Mesenchymal stem cell (in vitro differentiated cells and primary cell): Measurements from ENCODE around the gene DLG4.
"Not testable (repeated sequence)": the region's sequence is repeated elsewhere in the genome, so short reads cannot be mapped to it uniquely, and the experiment has no call there.

Source experiments
- DNase-seq: peaks from one replicate; pipeline ENCODE4 v3.0.0-alpha.2; 2013
- H2AFZ ChIP-seq: one replicate; pipeline ENCODE4 v1.6.1; 2013; ENCODE audit warnings: low read depth, mild to moderate bottlenecking, control low read depth, inconsistent platforms, low read length, moderate library complexity
- H2AK5ac ChIP-seq: 2 replicates; pipeline ENCODE4 v1.6.1; 2013; ENCODE audit warnings: low read length, moderate library complexity, mild to moderate bottlenecking, inconsistent platforms; ENCODE audit not compliant: severe bottlenecking
- H2BK120ac ChIP-seq: one replicate; pipeline ENCODE4 v1.6.1; 2013; ENCODE audit warnings: low read depth, mild to moderate bottlenecking, inconsistent platforms, low read length, moderate library complexity
- H2BK12ac ChIP-seq, 2 experiments: one replicate each; pipeline ENCODE4 v1.6.1; 2013; ENCODE audit warnings: inconsistent platforms in 2 of 2, low read length in 2 of 2, mild to moderate bottlenecking in 2 of 2, moderate library complexity in 2 of 2, control low read depth in 1 of 2
- H2BK15ac ChIP-seq: one replicate; pipeline ENCODE4 v1.6.1; 2013; ENCODE audit warnings: mild to moderate bottlenecking, low read depth, inconsistent platforms; ENCODE audit not compliant: poor library complexity, severe bottlenecking
- H2BK5ac ChIP-seq: 2 replicates; pipeline ENCODE4 v1.6.1; 2013; ENCODE audit warnings: low read depth, mild to moderate bottlenecking, low read length, control low read depth, inconsistent platforms; ENCODE audit not compliant: poor library complexity, severe bottlenecking
- H3K14ac ChIP-seq, 2 experiments: one replicate each; pipeline ENCODE4 v1.6.1; 2013; ENCODE audit warnings: inconsistent platforms in 2 of 2, low read length in 2 of 2, control low read depth in 1 of 2, mild to moderate bottlenecking in 1 of 2, moderate library complexity in 1 of 2
- H3K18ac ChIP-seq, 2 experiments: one replicate each; pipeline ENCODE4 v1.6.1; 2013; ENCODE audit warnings: inconsistent platforms in 2 of 2, low read length in 2 of 2, control low read depth in 1 of 2, low read depth in 1 of 2, mild to moderate bottlenecking in 1 of 2
- H3K23ac ChIP-seq, 2 experiments: one replicate each; pipeline ENCODE4 v1.6.1; 2013; ENCODE audit warnings: inconsistent platforms in 2 of 2, low read length in 2 of 2, mild to moderate bottlenecking in 2 of 2, moderate library complexity in 2 of 2, control low read depth in 1 of 2
- H3K27ac ChIP-seq: 2 replicates; pipeline ENCODE4 v1.5.1; 2013; ENCODE audit warnings: mild to moderate bottlenecking, moderate library complexity, low read length, control low read depth, inconsistent platforms; ENCODE audit not compliant: poor library complexity, severe bottlenecking
- H3K27me3 ChIP-seq, 2 experiments: 2 replicates each; pipeline versions ENCODE4 v1.6.1 to v1.7.0; 2013; ENCODE audit warnings: low read length in 2 of 2, mild to moderate bottlenecking in 2 of 2, moderate library complexity in 2 of 2, control low read depth in 1 of 2, inconsistent platforms in 1 of 2; ENCODE audit not compliant: control insufficient read depth in 1 of 2, insufficient read depth in 1 of 2
- H3K36me3 ChIP-seq, 2 experiments: 2 replicates each; pipeline versions ENCODE4 v1.6.1 to v1.7.0; 2013; ENCODE audit warnings: low read length in 2 of 2, control low read depth in 1 of 2, inconsistent platforms in 1 of 2, low read depth in 1 of 2, mild to moderate bottlenecking in 1 of 2; ENCODE audit not compliant: insufficient read depth in 2 of 2, control insufficient read depth in 1 of 2
- H3K4ac ChIP-seq, 2 experiments: one replicate each; pipeline ENCODE4 v1.6.1; 2013; ENCODE audit warnings: inconsistent platforms in 2 of 2, low read length in 2 of 2, mild to moderate bottlenecking in 2 of 2, moderate library complexity in 2 of 2, control low read depth in 1 of 2, low read depth in 1 of 2
- H3K4me1 ChIP-seq: 2 replicates; pipeline ENCODE4 v1.6.1; 2013; ENCODE audit warnings: low read depth, low read length, control low read depth; ENCODE audit not compliant: control insufficient read depth, insufficient read depth
- H3K4me2 ChIP-seq: 2 replicates; pipeline ENCODE4 v1.6.1; 2013; ENCODE audit warnings: low read length, mild to moderate bottlenecking, inconsistent platforms; ENCODE audit not compliant: poor library complexity, severe bottlenecking
- H3K4me3 ChIP-seq, 2 experiments: 2 replicates each; pipeline versions ENCODE4 v1.5.1 to v1.7.0; 2013; ENCODE audit warnings: low read length in 2 of 2, mild to moderate bottlenecking in 2 of 2, control low read depth in 1 of 2, low read depth in 1 of 2; ENCODE audit not compliant: insufficient read depth in 1 of 2
- H3K79me1 ChIP-seq: replicated peaks from 2 replicates; pipeline ENCODE4 v1.6.1; 2013; ENCODE audit warnings: mild to moderate bottlenecking, control low read depth, low read length, inconsistent platforms; ENCODE audit not compliant: poor library complexity, severe bottlenecking
- H3K9ac ChIP-seq: 2 replicates; pipeline ENCODE4 v1.7.0; 2013; ENCODE audit warnings: mild to moderate bottlenecking, low read length, moderate library complexity
- H3K9me3 ChIP-seq: 2 replicates; pipeline ENCODE4 v1.7.0; 2013; ENCODE audit warnings: mild to moderate bottlenecking, low read length; ENCODE audit not compliant: control insufficient read depth
- H4K8ac ChIP-seq: one replicate; pipeline ENCODE4 v1.6.1; 2013; ENCODE audit warnings: inconsistent platforms, mild to moderate bottlenecking, low read length, moderate library complexity
- H4K91ac ChIP-seq: one replicate; pipeline ENCODE4 v1.6.1; 2013; ENCODE audit warnings: mild to moderate bottlenecking, low read length, inconsistent platforms
- WGBS: methylation state at CpG from one replicate; pipeline ENCODE4 v1.1.7; 2013; ENCODE audit warnings: mixed read lengths; 5-methylcytosine and 5-hydroxymethylcytosine counted together

The DLG4 gene

DNA sequence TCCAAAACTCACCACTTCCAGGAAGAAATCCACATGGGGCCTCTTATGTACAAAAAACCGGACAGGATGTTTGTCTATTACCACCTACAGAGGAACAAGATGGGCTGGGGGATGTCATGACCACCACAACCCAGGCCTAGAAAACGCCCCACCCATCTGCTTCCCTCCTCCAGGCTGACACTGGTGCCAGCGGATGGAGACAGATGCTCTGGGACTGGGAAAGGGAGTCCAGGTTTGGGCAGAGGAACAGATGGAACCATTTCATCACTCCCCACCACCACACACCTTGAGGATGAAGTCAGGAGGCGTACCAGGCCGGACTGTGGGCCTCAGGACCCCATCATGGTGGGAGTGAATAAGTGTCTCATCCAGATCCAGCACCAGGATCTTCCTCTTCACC is 27.1 kb upstream of the DLG4 start:
- Histone ChIP-seq H3K27me3 (no peaks in the 10 kb centered on the region), H3K4me2 (no peak overlapping the region), H3K4me3 (no peak overlapping the region), H2BK120ac (no peak overlapping the region), H3K36me3 (peaks cover 23 to 30% of the 10 kb centered on the region in 2 experiments), H3K27ac (no peak overlapping the region), H3K4me1 (peaks cover 19% of the 10 kb centered on the region), H2AFZ (no peak overlapping the region), H4K91ac (no peak overlapping the region), H3K79me1 (peaks cover 13% of the 10 kb centered on the region), H2BK5ac (no peak overlapping the region), H2BK12ac (no peak overlapping the region), H3K18ac (no peak overlapping the region), H3K4ac (no peak overlapping the region), H3K9ac (peak overlapping the region; percentile 12), H3K14ac (no peak overlapping the region), H2BK15ac (no peak overlapping the region), H3K23ac (no peak overlapping the region), H4K8ac (no peak overlapping the region), H2AK5ac (no peak overlapping the region), H3K9me3 (no peaks in the 10 kb centered on the region)
- no peak for DNase-seq
- 96% methylated on average over 3 of the region's 5 CpGs for WGBS

- H2BK12ac ChIP-seq, H3K23ac ChIP-seq, H3K14ac ChIP-seq, H2AFZ ChIP-seq, H4K91ac ChIP-seq, H3K4me2 ChIP-seq, H2AK5ac ChIP-seq, H3K18ac ChIP-seq, H2BK5ac ChIP-seq, H2BK15ac ChIP-seq, H2BK120ac ChIP-seq, H3K27me3 ChIP-seq, H3K4ac ChIP-seq, H3K9me3 ChIP-seq, H3K27ac ChIP-seq, DNase-seq: not testable (repeated sequence)
- Histone ChIP-seq H3K9ac (peak overlapping the region; percentile 97), H3K36me3 (peaks cover 32 to 47% of the 10 kb centered on the region in 2 experiments), H3K4me1 (peaks cover 16% of the 10 kb centered on the region), H3K79me1 (peaks cover 14% of the 10 kb centered on the region), H3K4me3 (peak overlapping the region in 1 of 2 experiments; percentile 89), H4K8ac (peak overlapping the region; percentile 51)
- WGBS, result 88% methylated on average over 10 of the region's 10 CpGs
Observed at GRCh38 chr17:7243838-7244237, 24.2 kb upstream of the DLG4 start.

DNA sequence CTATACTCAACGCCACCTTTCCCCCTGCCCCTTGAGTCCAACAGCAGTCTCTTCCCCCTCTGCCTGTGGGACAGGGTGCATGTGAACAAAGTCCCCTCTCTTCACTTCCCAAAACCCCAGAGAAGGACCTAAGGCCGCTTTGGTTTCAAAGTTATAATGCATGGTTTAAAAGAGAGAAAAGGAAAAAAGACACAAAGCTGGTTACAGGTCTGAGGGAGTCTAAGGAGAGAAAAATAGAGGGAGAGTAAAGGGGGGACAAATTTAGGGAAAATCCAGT is 23.8 kb upstream of the DLG4 start:
- Histone ChIP-seq H3K79me1 (peaks cover 14% of the 10 kb centered on the region), H2AFZ (no peak overlapping the region), H3K14ac (peak overlapping the region in 1 of 2 experiments; percentile 80), H3K4me3 (peak overlapping the region; percentile 89 to 98), H3K27ac (peak overlapping the region; percentile 47), H2AK5ac (peak overlapping the region; percentile 31), H3K18ac (peak overlapping the region in 1 of 2 experiments; percentile 90), H2BK15ac (no peak overlapping the region), H2BK5ac (no peak overlapping the region), H3K27me3 (no peaks in the 10 kb centered on the region), H2BK12ac (peak overlapping the region; percentile 20 to 45), H3K4me2 (peak overlapping the region; percentile 91), H4K8ac (peak overlapping the region; percentile 41), H4K91ac (no peak overlapping the region), H3K9me3 (no peaks in the 10 kb centered on the region), H3K4me1 (peaks cover 15% of the 10 kb centered on the region), H3K9ac (peak overlapping the region; percentile 97), H3K23ac (peak overlapping the region in 1 of 2 experiments; percentile 84), H2BK120ac (peak overlapping the region; percentile 12), H3K4ac (peak overlapping the region; percentile 36 to 96), H3K36me3 (peaks cover 32 to 47% of the 10 kb centered on the region in 2 experiments)
- WGBS, result 69% methylated on average over 2 of the region's 2 CpGs
- no peak for DNase-seq

DNA sequence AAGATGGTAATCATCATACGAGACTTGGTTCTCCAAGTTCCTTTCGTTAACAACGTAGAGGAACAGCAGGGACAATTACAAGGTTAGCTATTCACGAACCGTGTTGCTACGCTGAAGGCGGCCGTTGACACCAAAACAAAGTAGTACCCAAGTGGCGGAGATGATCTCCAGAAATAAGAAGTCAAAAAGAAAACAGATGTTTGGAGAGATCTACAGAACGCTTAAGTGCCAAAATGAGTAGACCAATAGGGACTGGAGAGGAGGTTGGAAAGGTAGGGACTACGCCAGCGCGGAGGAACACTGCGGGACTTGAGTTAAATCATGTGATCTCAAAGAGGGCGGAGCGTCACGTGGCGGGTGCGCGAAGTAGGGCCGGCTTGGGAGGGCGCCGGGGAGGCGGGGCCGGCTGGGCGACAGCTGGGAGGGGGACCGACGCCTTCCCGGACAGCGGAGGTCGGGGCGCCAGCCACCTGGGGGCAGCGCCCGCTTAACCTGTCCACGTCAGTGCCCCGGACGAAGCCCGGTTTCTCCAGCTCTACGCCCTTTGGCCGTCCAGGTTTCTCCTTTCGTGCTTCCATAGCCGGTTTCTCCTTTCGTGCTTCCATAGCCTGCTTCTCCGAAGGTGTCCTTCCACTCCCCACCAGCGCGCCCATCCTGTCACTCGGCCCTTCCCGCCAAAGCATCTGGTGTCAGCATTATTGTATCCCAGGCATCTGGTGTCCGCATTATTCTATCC is 23.2 kb upstream of the DLG4 start:
- WGBS, result 1% methylated on average over 48 of the region's 49 CpGs

More for the DNA sequence above, 23.2 kb upstream of the DLG4 start:
- no peaks in the 10 kb centered on the region for H3K9me3 ChIP-seq
- peak overlapping the region in 1 of 2 experiments; percentile 84 for H3K23ac ChIP-seq
- H4K8ac ChIP-seq, result peak overlapping the region; percentile 54
- peak overlapping the region; percentile 36 to 96 for H3K4ac ChIP-seq
- H3K18ac ChIP-seq, result peak overlapping the region; percentile 68 to 90
- peak overlapping the region; percentile 14 for H2BK5ac ChIP-seq
- H2BK12ac ChIP-seq, result peak overlapping the region; percentile 20 to 45
- H4K91ac ChIP-seq, result peak overlapping the region; percentile 4
- peak overlapping the region; percentile 98 for H3K27ac ChIP-seq
- H2BK120ac ChIP-seq, result peak overlapping the region; percentile 21
- H3K4me2 ChIP-seq, result peak overlapping the region; percentile 91
- no peaks in the 10 kb centered on the region for H3K27me3 ChIP-seq
- H2AFZ ChIP-seq, result peak overlapping the region; percentile 78
- peak overlapping the region in 1 of 2 experiments; percentile 80 for H3K14ac ChIP-seq
- peak overlapping the region; percentile 97 for H3K9ac ChIP-seq
- peaks cover 15% of the 10 kb centered on the region for H3K4me1 ChIP-seq
- peak overlapping the region; percentile 31 for H2AK5ac ChIP-seq
- H3K36me3 ChIP-seq, result peaks cover 32 to 47% of the 10 kb centered on the region in 2 experiments
- H3K79me1 ChIP-seq, result peaks cover 14% of the 10 kb centered on the region
- peak overlapping the region; percentile 89 to 98 for H3K4me3 ChIP-seq
- DNase-seq, result peak; percentile 97
- H2BK15ac ChIP-seq, result no peak overlapping the region
